HEK293T (cell line): ENCODE measurements around the gene KRTAP4-16.

Experiments used
- ARNT ChIP-seq: fragments of 450-650 bp; IDR thresholded peaks from 2 replicates; pipeline ENCODE4 v1.6.1; 2017; ENCODE audit warnings: mild to moderate bottlenecking
- BHLHE40 ChIP-seq: fragments of 450-650 bp; IDR thresholded peaks from 2 replicates; pipeline ENCODE4 v1.6.1; 2016; ENCODE audit warnings: mild to moderate bottlenecking, moderate library complexity, borderline replicate concordance
- PKNOX1 ChIP-seq: fragments of 450-650 bp; IDR thresholded peaks from 2 replicates; pipeline ENCODE4 v1.6.1; 2016
- ZNF384 ChIP-seq: fragments of 450-650 bp; IDR thresholded peaks from 2 replicates; pipeline ENCODE4 v1.6.1; 2016

- TF ChIP-seq BHLHE40 = no peak
- TF ChIP-seq ZNF384 = no peak
- TF ChIP-seq ARNT = no peak
- no peak for TF ChIP-seq PKNOX1
Observed at GRCh38 chr17:41065829-41066624, 36.0 kb downstream of the KRTAP4-16 start, which contains the start of gene KRTAP2-4.
